Retinal pigment epithelial cell (primary cell): ENCODE measurements around the gene HOXA5.

ENCODE experiments used
- DNase-seq: peaks from one replicate; pipeline ENCODE4 v3.0.0-alpha.2; 2010; ENCODE audit warnings: low read depth
- H3K4me3 ChIP-seq: 2 replicates; pipeline ENCODE4 v1.5.1; 2011; ENCODE audit warnings: mild to moderate bottlenecking, low read length, control low read depth, moderate library complexity
- TF ChIP-seq, protein P1 (sequence below): conservative IDR thresholded peaks from 2 replicates; pipeline ENCODE4 v1.5.1; 2011; ENCODE audit warnings: low read depth, low read length, control low read depth, inconsistent platforms

HOXA5 gene

DNA sequence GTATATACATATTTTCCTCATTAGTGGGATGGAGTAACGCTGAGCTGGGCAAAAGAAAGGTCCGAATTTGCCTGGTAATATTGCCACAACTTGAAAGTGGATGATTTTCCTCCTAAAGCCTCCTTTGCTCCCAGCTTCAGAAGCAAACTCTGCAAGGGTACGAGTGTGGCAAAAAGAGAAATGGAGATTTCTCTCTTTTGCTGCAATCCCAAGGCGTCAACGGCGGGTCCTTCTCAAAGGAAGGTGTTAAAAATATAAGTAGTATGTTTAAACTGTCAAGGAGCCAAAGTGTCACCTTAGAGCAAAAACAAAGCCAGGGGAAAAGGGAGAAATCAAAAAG, 28.6 kb downstream of the HOXA5 start:
- H3K4me3 ChIP-seq, result no peak overlapping the region
- TF ChIP-seq, protein P1, sequence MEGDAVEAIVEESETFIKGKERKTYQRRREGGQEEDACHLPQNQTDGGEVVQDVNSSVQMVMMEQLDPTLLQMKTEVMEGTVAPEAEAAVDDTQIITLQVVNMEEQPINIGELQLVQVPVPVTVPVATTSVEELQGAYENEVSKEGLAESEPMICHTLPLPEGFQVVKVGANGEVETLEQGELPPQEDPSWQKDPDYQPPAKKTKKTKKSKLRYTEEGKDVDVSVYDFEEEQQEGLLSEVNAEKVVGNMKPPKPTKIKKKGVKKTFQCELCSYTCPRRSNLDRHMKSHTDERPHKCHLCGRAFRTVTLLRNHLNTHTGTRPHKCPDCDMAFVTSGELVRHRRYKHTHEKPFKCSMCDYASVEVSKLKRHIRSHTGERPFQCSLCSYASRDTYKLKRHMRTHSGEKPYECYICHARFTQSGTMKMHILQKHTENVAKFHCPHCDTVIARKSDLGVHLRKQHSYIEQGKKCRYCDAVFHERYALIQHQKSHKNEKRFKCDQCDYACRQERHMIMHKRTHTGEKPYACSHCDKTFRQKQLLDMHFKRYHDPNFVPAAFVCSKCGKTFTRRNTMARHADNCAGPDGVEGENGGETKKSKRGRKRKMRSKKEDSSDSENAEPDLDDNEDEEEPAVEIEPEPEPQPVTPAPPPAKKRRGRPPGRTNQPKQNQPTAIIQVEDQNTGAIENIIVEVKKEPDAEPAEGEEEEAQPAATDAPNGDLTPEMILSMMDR, result no peak

DNA sequence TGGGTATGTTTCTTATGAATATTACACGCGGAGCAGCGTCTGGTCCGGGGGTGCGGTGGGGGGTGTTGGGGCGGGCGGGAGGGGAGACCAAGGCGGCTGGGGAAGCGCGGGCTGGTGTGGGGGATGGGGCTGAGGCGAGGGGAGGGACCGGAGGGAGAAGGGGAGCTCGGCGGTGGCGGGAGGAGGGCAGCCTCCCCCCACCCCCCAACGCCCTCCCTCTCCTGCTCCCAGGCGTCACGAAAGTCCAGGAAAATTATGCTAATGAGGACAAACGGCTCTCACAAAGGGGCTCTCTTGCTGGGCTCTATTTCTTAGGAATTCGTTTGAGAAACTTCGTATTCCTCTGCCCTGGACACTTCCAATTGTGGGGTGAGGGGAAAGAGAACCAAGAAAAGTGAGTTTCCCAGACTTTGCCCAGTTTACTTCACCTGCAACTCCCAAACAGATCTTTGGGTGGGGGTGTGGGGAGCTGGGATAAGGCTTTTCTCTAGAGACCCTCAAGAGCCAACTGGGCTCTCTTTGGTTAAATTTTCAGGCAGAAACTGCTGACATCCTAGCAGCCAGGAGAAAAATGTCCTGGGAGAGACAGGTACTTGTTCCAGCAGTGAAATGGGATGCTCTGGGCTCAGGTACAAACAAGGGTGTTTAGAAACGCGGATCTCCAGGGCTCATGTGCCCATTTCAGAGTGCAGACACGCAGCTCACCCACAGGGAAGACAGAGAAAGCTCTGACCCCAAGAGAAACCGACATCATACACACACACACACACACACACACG, 29.3 kb downstream of the HOXA5 start:
- TF ChIP-seq, protein P1, result no peak
- H3K4me3 ChIP-seq, result no peak overlapping the region
- no peak for DNase-seq

More for the DNA sequence above, 28.6 kb downstream of the HOXA5 start:
- no peak for DNase-seq

DNA sequence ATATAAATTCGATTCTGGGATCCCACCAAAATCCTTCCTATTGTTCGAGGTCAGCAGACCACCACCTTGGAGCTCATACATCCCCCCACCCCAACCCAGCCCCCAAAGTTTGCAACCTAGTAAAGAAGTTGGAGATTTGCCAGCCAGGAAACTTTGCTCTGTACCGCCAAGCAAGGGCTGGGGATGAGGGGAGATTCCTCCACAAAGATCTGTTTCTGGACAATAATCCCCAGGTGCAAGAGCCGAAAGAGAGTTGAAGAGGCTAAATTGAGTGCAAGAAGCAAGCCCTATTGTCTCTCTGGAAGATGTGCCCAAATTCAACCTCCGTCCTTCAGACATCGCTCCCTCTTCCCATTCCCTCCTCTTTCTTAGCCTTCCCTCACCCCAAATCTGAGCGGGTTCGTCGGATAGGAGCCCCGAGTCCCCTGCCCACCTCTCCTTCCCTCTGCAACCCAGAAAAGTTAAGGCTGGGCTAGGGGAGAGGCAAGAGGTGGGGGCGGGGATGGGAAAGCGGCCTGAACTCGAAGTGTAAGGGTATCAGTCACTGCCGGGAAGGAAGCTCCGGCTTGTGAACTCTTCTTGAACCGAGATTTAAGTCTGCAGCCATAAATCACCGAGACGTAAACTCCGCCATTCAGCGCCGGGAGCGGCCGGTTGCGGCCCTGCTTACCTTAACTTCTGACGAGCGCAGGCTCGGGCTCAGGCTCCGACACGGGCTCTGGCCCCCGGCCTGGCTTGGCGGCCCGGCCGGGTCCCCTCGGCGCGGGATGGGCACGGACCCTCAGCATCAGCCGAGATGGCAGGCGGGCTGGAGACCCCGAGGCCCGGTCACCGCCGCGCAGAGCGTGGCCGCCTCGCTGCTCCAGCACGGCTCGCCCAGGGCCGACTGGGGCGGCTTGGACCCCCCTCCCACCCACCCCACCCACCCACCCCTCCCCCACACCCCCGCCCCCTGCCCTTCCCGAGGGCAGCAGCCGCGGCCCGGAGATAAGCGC, 30.2 kb downstream of the HOXA5 start:
- no peak for DNase-seq
- no peak overlapping the region for H3K4me3 ChIP-seq
- TF ChIP-seq, protein P1, result no peak

DNA sequence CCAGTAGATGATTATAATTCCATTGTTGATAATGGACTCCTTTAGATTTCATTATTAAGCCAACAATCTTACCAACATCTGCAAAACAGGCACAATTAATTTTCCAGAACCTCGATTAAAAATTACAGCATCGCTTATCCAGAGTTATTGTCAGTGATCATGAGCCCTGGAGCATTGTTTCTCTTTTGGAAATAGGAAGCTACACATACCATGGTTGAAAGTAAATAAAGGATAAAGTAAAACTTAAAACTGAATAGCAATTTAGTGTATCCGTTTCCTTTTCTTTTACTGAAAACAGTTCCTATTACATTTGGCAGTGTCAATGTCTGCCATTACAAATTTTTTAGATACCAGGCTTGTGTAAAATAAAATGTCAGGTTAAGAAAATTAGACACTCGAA, 31.1 kb downstream of the HOXA5 start:
- no peak overlapping the region for H3K4me3 ChIP-seq
- TF ChIP-seq, protein P1, result no peak
- no peak for DNase-seq

DNA sequence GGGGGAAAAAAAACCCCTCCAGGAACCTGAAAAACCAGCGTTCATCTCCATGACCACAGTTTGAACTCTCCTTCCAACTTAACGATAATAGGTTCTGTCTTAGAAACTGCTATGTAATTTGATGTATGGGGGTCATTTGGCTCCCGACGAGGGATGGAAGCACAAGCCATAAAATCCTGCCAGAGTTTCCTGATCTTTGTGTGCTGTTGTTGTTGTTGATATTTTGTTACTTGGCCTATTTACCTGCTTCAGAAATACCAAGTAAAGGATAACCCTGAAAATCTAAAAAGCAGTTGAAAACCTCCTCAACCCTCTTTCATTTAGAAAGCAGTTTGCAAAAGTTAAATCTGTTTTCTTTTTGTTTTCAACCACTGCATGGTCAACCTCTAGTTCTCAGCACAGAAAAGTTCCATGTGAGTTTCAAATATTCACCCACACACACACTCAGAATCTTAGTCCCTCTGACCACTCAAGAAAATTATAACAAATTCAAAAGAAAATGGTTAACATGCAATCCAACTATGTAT, 31.7 kb downstream of the HOXA5 start:
- DNase-seq, result no peak
- TF ChIP-seq, protein P1, result no peak
- no peak overlapping the region for H3K4me3 ChIP-seq

DNA sequence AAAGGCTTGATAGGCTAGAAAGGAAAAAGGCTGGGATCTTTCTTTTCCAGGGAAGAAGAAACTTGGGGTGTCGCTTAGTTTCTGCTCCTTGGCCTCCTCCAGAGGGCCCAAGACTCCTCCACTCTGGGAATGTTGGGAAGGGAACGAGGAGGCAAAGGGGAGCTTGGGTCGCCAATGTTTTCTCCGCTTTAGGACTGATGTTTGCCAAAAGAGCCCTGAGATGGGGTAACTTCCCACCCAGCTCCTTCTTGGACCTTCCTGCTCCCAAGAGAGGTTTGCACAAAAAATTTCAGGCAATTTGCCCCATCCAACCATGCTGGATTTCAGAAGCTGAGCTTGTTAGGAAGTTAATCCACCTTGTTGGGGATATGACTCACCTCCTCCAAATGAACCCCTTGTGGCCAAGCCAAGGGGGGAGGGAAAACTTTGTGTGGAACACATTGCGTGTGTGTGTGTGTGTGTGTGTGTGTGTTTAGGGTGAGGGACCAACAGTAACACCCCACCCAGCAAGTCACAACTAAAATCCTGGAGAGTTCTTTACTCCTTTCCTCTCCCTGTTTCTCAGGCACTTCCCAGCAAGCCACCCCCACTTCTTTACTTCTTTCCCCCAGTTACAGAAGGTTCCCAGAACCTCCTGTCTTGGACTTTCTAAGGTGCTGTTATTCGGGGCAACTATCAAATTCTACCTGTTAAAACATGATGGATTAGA, 32.3 kb downstream of the HOXA5 start:
- TF ChIP-seq, protein P1, result no peak
- DNase-seq, result no peak
- H3K4me3 ChIP-seq, result no peak overlapping the region
